HS-5 (cell line): ENCODE data around the gene TMEM43.
"Not testable (repeated sequence)": the region's sequence is repeated elsewhere in the genome, so short reads cannot be mapped to it uniquely, and the experiment has no call there.

Source experiments
- DNase-seq: peaks from one replicate; pipeline ENCODE4 v3.0.0-alpha.2; 2012; ENCODE audit warnings: low read depth

TMEM43 gene, protein sequence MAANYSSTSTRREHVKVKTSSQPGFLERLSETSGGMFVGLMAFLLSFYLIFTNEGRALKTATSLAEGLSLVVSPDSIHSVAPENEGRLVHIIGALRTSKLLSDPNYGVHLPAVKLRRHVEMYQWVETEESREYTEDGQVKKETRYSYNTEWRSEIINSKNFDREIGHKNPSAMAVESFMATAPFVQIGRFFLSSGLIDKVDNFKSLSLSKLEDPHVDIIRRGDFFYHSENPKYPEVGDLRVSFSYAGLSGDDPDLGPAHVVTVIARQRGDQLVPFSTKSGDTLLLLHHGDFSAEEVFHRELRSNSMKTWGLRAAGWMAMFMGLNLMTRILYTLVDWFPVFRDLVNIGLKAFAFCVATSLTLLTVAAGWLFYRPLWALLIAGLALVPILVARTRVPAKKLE

DNA sequence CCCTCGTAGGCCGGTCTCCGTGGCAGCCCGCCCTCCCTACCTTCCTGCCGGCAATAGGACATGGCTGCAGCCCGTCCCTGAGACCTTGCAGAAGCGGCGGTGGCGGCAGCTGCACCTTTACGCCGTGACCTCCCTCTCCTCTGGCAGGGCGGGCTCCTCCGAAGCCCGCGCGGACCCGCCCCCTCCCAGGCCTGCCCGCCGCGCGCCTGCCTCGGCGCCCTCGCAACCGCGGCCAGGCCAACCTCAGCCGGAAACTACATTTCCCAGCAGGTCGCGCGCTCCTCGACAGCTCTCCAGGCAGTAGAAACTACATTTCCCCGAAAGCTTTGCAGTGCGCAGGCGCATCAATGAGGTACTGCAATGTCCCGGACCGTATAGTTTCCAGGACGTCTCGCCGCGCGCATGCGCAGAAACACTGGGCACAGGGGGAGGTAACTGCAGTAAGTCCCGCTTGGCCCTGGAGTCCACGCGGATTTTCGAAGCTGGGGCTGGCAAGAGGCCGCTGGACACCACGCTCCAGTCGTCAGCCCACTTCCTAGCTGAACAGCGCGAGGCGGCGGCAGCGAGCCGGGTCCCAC, at the start of gene TMEM43, which contains the start of gene CHCHD4:
Gene TMEM43 (plus strand): TSS at position 438 of the 578 bp plus-strand sequence. CDS start 142 bp downstream, outside the sequence.
Gene CHCHD4 (minus strand): TSS at position 256 of the 578 bp plus-strand sequence. CDS start 194 bp downstream, at position 62.
- DNase-seq = peak; percentile 96

DNA sequence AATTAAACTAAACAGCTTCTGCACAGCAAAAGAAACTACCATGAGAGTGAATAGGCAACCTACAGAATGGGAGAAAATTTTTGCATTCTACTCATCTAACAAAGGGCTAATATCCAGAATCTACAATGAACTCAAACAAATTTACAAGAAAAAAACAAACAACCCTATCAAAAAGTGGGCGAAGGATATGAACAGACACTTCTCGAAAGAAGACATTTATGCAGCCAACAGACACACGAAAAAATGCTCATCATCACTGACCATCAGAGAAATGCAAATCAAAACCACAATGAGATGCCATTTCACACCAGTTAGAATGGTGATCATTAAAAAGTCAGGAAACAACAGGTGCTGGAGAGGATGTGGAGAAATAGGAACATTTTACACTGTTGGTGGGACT, 49.6 kb upstream of the TMEM43 start:
- not testable (repeated sequence) for DNase-seq

DNA sequence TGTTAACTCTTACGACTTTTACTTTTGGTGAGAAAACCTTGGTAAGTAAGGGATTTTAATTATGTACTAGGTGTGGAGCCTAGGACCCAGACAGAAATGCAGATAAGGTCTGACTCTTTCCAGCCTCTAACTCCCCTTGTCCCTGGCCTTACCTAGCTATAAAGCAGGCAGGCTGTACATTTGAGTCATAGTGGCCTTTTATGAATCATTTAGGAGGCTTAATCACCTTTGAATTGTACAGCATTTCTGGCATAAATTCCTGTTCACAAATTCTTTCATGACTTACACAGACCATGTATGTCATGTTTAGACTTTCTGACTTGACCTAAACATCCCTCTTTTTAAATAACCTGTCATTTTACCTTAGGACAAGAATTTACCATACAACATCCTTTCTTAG, 47.5 kb upstream of the TMEM43 start:
- no peak for DNase-seq

DNA sequence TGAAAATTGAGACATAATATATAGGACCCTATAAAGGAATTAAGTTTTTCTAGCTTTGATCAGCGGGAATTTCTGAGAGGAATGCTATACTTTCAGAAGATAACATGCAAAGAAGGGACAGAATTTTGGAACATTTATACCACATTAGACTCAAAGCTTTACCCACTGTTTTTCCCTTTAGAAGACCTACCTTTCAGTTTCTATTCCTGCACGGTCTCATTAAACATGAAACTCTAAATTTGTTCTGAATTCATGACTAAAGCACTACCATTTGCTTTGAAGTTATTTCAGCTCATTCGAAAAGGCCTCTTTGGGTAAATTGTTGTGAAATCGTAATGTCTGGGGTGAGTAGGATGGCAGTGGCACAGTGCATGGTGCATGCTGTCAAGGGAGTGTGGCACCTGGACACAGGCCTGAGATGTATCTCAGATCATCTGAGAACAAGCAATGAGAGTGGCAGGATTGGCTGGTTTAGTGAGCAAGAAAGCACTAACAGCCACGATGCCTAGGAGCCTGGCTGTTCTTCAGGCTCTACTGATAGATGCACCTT, 42.7 kb upstream of the TMEM43 start:
- DNase-seq = no peak

DNA sequence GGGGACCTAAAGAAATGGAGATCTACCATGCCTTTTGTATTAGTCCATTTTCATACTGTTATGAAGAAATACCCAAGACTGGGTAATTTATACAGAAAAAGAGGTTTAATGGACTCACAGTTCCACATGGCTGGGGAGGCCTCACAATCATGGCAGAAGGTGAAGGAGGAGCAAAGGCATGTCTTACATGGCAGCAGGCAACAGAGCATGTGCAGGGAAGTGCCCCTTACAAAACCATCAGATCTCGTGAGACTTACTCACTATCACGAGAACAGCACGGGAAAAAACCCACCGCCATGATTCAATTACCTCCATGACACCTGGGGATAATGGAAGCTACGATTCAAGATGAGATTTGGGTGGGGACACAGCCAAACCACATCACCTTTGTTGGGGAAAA, 37.4 kb upstream of the TMEM43 start:
- not testable (repeated sequence) for DNase-seq

DNA sequence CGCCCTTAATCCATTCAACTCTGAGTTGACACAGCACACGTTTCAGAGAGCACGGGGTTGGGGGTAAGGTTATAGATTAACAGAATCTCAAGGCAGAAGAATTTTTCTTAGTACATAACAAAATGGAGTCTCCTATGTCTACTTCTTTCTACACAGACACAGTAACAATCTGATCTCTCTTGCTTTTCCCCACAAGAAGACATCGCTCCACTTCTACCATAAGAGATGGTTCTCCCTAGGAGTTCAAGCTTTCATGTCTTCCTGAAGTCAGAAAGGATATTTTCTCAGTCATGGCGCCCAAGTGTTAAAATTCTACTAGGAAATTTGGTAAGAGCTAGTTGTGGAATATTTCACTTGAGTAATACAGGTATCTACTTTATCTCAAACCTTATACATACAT, 32.9 kb upstream of the TMEM43 start:
- not testable (repeated sequence) for DNase-seq

DNA sequence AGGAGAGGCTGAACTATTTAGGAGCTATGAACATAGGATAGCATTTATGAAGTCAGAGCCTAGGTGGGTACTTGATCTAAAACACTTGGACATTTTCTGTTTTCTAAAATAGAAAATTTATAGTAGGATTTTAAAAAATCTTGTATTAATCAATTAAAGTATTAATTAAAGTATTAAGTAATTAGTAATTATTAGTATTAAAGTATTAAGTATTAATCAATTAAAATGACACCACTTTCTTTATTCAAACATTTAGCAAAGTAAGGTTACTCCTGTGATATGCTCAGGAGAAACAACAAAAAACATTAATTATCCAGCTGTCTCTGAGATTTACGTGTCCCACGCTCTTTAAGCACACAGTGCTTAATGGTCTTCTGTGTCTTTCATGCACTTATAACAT, 32.4 kb upstream of the TMEM43 start:
- no peak for DNase-seq

DNA sequence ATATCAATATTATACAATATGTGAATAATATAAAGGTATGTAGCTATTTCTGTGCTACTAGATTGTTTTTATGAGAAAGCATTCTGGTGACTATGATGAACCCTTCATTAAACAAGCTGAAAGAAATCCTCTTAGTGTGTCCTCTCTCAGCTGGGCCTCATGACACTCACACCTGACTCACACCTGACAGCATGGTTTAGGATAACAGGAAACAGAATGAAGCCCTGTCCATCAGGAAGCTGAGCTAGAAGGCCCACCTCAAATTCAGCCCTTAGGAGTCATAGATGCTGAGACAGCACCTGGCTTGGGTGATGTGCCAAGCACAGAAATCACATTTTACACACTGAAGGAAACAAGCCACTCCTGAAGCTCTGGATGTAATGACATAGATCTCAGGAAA, 31.0 kb upstream of the TMEM43 start:
- DNase-seq = no peak

DNA sequence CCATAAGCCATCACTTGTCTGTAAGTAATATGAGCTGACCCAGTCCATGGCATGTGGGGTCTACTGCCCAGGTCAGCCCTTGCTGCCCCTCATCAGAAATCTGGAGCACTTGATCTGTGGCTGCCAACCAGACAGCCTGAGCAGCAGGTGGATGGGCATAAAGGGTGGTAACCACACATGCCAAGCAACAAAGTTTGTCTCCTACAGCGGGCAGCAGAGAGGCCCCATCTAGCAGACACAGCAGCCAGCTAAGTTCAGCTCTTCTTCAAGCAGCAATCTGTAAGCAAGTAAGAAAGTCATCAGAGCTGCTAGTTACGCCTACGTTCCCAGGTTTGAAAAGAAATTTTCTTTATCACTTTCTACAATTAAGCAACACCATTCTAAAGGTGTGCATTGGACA, 28.1 kb upstream of the TMEM43 start:
- DNase-seq = no peak

DNA sequence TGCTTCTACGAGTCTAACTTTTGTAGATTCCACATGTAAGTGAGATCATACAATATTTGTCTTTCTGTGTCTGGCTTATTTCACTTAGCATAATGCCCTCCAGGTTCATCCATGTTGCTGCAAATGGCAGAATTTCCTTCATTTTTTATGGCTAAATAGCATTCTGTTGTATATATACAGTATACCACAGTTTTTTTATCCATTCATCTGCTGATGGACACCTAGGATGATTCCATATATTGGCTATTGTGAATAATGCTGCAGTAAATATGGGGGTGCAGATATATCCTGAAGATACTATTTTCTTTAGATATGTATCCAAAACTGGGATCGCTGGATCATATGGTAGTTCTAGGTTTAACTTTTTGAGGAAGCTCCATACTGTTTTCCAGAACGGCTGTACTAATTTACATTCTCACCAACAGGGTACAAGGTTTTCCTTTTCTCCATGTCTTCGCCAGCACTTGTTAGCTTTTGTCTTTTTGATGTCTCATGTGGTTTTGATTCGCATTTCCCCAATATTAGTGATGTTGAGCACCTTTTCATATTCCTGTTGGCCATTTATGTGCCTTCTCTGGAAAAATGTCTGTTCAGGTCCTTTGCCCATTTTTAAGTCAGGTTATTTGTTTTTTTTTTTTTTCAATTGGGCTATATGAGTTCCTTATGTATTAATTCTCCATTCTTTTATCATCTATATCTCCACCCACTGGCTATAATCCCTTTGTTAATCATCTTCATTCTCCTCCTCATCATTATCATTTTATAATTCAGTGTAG, 27.0 kb upstream of the TMEM43 start:
- DNase-seq = no peak

DNA sequence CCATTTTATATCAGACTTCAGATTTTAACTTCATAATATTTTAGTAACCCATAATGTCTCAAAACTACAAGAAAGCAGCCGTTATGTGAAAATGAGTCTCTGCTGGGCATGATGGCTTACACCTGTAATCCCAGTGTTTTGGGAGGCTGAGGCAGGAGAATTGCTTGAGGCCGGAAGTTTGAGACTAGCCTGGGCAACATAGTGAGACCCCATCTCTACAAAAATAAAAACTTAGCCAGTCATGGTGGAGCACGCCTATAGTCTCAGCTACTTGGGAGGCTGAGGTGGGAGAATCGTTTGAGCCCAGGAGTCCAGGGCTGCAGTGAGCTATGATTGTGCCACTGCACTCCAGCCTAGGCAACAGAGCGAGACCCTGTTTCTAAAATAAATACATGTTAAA, 15.0 kb upstream of the TMEM43 start:
- DNase-seq = not testable (repeated sequence)

DNA sequence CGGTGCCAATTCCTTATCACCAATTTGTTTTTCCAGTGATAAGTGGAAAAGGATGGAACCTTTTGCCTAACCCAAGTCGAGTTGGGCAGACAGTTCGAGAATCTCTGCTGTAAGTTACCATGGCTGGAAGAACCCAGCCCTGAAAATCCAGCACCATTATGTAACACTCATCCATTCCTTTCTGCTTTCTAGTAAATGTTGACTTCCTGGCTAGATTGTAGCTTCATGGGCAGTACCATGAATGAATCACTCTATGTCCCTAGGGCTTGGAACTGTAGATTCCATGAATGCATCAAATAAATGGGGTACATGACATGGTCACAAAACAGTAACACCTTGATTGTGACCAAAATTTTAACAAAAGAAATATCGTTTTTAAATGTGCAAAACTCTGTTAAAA, 14.2 kb upstream of the TMEM43 start:
- DNase-seq = no peak

DNA sequence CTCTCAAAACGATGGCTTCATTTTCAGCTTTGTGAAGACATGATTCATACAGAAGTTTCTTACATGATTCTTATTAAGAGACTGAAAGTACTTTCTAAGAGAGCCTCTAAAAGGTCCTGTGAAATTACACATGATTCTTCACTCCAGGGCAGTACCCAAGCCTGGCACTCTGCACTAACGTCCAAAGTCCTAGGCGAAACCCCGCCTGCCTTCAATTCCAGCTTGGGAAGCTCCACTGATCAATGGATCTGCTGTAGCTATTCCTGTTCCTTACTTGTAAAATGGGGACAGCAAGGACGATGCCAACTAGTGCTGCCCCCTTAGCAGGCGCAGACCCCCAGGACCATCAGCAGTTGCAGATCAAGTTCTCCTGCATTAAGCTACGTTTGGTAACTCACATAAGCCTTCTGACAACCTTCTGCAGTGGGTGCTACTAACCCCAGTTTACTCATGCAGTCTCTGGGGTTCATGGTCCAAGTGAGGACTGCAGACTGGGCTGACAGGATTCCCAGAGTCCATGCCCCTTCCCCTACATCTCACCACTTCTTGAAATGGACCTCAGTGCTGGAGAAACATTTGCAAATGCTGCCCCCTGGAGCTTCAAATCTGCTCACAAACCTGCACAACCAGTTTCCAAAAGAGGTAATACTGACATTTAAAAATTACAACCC, 10.8 kb upstream of the TMEM43 start:
- no peak for DNase-seq

DNA sequence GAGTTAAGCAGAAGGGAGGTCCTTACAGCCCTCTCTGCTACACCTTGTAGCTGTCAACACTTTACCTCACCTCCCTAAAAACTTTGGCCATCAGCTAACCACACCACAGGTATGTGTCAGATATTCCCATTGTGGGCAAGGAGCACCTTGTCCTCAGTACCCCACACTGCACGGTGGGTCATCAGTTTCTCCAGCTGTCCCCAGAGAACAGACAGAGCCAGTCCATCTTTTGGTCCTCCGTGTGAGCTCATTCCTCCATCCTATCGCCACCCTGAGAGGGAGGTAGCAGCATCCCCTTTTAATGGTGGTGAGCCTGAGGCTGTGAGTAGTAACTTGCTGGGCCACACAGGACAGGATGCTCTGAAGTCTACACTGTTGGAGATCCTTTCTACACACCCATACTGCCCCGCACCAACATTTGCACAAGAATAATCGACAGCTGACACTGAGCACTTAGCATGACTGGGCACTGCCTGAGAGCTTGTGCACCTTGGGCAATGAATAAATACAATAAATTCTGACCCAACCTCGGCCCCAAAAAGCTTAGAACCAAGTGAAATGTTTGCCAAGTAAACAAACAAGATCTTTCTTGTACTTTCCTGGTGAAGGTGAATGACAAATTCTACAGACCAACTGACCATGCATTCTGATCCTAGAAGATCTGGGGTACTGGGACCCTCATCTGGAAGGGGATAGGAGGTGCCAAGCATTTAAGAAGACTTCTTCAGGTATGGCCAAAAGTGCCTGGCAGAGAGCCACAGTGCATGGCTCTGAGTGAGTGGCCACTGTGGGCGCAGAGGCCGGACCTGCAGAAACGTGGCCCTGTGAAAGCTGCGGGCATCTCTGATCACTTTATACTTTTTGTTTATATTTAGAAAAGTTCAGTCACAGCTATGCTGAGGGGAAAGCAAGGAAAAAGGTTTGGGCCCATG, 7.1 kb upstream of the TMEM43 start:
- DNase-seq = no peak

DNA sequence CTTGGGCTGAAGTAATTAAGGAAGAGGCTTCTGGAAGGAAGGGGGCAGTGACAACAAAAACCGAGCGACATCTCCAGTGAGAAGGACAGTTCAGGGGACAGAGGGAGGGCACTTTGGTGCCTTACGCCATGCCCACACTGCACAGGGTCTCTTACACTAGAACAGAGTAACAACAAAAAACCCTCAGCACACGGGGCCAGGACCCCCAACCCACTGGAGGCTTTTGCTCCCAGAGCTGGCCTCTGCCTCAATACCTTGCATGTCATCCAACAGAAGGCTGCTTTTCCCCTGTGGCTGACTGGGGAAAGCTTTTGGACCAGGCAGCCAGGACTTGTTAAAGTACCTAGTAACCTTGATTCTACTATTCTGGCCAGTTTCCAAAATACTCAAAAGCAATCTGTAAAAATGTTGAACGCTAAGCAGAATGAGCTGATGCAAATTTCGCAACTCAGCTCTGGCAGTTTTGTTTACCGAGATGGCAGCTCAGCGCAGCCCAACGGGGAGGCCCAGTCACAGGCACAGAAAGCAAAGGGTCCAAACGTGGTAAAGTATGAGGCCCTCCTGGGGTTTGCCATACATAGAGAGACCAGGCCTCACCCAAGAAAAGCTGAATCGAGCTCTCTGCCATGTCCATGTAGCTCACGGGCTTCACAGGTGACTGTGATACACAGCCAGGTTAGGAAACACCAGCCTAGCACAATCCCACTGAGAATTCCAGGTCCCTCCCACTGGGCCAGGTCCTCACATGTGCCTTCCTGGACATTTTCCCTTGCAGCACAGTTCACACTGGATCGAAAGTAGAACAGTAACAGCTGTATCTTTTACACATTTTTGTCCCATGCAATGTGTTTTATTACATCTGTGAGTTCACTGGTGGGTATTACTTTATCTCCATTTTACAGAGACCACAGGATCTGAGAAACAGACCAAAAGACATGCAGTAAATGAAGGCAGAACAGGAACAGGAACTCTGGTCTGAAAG, 6.2 kb upstream of the TMEM43 start:
- no peak for DNase-seq

DNA sequence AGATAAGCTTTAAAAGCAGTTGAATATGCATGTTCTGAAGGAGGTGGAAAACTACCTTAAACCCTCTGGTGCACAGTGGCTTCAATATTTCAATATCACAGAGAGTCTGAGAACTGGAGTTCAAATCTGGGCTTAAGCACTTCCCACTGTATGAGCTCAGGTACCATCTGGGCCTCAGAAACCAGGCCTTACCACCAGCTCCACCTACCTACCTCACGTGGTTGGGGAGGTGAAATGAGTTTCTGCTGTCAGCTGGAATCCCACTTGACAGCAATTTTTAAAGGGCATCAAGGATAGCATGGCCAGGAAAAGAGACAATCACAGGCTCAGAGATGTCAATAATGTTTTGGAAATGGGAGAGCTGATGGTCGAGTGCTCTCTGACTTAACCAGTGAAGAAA, 5.2 kb upstream of the TMEM43 start:
- no peak for DNase-seq

DNA sequence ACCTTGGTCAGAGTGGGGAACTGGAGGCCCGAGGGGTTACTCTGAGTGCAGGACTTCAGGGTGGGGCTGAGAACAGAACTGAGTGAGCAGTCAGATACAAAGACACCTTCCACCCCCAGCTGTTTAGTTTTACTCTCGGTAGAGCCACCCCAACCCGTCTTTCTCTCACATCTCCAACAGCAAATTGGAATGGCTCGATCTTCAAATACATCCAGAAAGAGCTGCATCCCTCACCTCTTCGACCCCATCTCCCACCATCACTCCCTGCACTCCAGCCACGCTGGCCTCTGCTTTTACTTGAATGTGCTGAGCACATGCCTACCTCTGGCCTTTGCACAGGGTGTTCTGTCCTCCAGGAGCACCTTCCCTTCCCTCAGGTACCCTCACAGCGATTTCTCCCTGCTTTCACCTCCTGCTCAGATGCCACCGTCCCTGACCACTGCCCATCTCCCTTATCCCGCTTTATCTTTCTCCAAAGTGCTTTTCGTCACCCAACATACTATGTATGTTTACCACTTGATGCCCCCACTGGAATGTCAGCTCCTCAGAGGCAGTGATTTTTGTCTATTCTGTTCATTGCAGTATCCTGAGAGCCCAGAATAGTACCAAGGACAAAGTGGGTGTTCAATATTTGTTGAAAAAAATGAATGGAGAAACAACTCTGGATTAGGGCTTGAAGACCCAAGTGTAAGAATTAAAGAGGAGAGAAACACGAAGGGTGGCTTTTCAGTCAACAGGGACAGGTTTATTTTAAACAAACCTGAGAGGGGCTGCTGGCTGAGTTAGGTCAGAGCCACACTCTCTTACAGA, 4.5 kb upstream of the TMEM43 start:
- no peak for DNase-seq

DNA sequence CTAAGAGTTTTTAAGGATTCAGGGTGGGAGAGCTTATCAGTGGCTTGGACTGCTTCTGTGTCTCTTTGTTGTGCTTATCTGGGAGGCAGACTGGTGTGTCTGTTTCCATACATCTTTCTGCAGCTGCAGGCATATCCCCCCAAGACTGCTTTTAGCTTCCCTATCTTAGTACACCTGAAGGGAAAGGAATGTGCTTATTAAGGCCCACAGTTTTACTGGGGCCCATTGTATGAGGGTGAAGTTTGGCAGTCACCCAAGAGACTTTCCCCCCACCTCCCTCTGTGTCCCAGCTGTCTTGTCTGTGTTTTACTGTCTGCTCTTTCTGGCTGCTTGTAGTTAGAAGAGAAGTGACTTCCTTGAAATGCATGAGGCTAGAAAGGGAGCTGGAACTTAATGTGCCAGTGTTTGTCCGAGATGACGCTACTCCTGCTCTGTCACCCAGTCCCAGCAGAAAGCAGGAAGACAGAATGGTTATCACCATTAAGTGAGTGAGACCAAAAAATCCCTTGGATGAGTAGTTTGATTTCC, 3.9 kb upstream of the TMEM43 start:
- DNase-seq = not testable (repeated sequence)
